GM12875 (cell line): ENCODE results near the gene RABGEF1.
"Not testable (repeated sequence)": the region's sequence is repeated elsewhere in the genome, so short reads cannot be mapped to it uniquely, and the experiment has no call there.

Experiments used
- H3K4me3 ChIP-seq: one replicate; pipeline ENCODE4 v1.5.1; 2011; ENCODE audit warnings: low read depth, low read length, control low read depth
- TF ChIP-seq, protein P1 (sequence below): IDR thresholded peaks from 2 replicates; pipeline ENCODE4 v1.5.1; 2011; ENCODE audit warnings: low read depth, mild to moderate bottlenecking, control low read depth, inconsistent platforms, low read length, moderate library complexity, borderline replicate concordance; ENCODE audit not compliant: insufficient read depth

Gene RABGEF1

DNA sequence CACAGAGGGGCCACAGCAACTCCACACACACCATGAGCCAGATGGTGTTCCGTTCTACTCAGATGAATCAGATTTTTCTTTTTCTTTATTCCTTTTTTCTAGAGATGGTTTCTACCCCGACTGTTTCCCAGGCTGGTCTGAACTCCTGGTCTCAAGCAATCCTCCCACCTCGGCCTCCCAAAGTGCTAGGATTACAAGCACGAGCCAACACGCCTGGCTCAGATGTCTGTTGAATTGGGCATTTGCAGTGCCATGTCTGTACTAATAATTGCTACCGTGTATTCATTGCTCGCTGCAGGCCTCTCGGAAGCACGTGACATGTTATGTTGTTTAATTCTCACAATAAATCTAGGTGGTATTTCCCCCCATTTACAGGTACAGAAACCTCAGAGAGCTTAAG, 67.2 kb downstream of the RABGEF1 start:
- TF ChIP-seq, protein P1, sequence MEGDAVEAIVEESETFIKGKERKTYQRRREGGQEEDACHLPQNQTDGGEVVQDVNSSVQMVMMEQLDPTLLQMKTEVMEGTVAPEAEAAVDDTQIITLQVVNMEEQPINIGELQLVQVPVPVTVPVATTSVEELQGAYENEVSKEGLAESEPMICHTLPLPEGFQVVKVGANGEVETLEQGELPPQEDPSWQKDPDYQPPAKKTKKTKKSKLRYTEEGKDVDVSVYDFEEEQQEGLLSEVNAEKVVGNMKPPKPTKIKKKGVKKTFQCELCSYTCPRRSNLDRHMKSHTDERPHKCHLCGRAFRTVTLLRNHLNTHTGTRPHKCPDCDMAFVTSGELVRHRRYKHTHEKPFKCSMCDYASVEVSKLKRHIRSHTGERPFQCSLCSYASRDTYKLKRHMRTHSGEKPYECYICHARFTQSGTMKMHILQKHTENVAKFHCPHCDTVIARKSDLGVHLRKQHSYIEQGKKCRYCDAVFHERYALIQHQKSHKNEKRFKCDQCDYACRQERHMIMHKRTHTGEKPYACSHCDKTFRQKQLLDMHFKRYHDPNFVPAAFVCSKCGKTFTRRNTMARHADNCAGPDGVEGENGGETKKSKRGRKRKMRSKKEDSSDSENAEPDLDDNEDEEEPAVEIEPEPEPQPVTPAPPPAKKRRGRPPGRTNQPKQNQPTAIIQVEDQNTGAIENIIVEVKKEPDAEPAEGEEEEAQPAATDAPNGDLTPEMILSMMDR = no peak
- H3K4me3 ChIP-seq = no peak overlapping the region

DNA sequence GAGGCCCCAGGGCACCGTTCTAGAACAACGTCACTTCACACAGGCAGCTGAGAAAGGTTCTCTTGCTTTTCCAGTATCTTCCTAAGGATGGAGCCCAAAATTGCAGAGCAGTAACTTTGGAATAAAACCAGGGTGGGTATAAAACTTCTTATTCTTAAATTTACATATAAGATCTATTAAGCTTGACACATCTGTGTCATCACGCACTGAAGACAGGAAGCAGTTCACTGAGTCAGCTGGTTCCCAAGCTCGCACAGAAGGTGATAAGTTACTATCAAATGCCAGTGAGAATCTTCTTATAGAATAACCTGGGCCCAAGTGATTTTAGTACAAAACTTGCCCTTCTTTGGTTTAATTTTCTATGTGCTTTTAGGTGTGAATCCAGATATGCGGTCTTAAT, 70.2 kb downstream of the RABGEF1 start:
- H3K4me3 ChIP-seq = no peak overlapping the region
- TF ChIP-seq, protein P1 = no peak

DNA sequence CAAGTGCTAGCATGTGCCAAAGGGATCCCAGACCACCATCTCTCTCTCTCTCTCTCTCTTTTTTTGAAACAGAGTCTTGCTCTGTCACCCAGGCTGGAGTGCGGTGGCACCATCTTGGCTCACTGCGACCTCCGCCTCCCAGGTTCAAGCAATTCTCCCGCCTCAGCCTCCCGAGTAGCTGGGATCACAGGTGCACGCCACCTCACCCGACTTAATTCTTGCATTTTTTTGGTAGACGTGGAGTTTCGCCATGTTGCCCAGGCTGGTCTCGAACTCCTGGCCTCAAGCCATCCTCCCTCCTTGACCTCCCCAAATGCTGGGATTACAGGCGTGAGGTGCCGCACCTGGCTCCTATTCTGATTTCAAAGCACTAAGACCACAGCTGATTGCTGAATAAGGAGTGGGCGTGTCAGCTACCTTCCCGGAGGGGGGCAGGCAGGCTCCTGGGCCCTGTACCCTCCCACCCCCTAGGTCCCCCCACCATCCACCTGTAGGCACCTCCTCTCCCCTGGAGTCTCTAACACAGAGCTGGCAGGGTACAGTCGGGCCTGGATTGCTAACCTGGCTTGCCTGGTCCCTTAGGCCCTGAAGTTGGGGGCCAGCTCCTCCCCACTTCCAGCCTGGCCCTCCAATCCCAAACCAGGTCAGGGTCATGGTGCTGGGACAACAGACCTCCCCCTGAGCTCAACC, 74.8 kb downstream of the RABGEF1 start:
- H3K4me3 ChIP-seq = not testable (repeated sequence)

DNA sequence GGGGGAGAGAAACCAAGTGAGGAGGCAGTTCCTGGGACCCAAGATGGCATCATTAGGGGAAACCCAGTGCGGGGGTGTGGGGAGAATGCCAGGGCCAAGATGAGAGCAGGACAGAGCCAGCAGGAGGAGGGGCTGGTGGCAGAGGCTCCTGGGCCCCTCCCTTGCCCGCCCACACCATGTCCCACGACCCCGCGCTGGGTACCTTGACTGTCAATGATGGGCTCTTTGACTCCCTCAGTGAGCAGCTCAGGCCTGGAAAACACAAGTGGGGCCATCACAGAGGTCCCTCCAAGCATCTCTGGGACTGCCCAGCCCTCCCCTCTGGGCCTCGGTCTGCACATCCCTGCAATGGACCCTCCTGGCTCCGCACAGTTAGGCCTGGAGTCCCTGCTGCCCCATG, 75.4 kb downstream of the RABGEF1 start:
- TF ChIP-seq, protein P1 = no peak

DNA sequence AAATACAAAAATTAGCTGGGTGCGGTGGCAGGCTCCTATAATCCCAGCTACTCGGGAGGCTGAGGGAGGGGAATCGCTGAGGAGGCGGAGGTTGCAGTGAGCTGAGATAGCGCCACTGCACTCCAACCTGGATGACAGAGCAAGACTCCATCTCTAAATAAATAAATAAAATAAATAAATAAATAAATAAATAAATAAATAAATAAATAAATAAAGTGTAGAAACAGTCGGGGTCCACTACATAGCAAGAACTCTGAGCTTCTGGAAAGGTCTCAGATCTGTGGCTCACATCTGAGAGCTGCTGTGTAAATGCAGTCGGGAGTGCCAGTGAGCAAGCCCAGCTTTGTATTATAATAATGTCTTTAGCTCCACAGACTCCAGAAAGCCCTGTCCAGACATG, 76.1 kb downstream of the RABGEF1 start:
- H3K4me3 ChIP-seq = not testable (repeated sequence)

More for the DNA sequence above, 75.4 kb downstream of the RABGEF1 start:
- H3K4me3 ChIP-seq = no peak overlapping the region

DNA sequence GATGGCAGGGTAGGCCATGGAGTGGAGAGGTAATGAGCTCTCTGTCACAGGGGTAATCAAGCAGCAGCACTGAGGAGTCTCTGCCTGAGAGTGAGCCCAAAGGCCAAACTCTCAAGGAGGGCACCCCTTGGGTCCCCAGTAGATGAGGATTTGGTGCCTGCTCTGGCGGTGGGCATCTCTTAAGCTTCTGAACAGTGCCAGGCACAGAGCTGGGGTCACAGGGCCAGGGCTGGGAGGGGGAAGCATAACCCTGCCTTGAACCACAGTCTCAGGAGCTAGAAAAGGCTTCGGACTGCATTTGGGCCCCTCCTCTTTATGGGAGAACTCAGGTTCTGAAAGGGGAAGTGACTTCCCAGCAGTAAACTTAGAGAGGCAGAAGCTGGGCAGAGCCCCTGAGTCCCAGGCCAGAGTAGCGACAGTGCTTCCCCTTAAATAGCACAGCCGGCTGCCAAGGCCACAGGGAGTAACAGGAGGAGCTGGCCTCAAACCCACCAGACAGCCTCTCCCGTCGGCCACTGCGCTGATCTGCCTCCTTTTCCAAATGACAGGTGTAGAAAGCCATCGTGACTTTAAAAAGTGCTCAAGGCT, 76.8 kb downstream of the RABGEF1 start:
- H3K4me3 ChIP-seq = not testable (repeated sequence)

DNA sequence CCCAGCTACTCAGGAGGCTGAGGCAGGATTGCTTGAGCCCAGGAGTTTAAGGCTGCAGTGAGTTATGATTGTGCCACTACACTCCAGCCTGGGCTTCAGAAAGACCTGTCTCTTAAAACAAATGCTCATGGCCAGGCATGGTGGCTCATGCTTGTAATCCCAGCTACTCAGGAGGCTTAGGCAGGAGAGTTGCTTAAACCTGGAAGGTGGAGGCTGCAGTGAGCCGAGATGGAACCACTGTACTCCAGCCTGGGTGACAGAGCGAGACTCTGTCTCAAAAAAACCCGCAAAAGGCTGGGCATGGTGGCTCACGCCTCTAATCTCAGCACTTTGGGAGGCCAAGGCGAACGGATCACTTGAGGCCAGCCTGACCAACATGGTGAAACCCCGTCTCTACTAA, 77.4 kb downstream of the RABGEF1 start:
- H3K4me3 ChIP-seq = not testable (repeated sequence)

DNA sequence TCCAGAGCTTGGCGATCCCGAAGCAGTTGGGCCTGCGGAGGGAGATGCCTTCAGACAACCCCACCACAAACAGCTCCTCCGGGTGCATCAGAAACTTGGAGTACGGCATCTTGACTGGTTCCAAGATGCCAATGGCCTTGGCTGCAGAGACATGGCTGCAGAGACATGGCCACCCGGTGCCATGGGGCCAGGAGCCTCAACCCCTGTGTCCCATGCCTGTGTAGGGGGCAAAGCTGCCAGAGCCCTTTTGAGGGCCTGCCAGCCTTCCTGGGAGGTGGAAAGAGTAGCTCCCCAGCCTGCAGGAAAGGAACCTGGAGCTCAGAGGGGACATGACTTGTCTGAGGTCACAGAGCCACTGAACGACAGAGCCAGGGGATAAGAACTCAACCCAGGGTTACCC, 83.5 kb downstream of the RABGEF1 start:
- TF ChIP-seq, protein P1 = no peak
- no peak overlapping the region for H3K4me3 ChIP-seq

DNA sequence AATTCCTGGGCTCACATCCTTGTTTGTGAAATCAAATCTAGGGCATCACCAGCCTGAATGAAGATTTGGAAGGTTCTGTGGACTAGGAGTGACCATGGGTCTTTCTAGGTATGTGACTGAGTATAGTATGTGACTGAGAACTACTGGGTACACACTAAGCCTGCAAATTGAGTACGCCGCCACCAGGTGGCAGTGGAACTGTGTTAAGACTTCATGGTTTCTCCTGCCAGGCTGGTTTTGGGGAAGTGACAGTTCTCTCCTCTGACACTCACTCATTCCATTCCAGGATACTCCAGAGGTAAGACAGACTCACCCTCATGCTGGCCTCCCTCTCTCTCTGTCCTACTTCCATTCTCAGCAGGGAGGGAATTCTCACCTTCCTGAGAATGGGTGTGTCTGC, 85.0 kb downstream of the RABGEF1 start:
- TF ChIP-seq, protein P1 = peak; percentile 56; the same call in 1 of the 2 replicates
- not testable (repeated sequence) for H3K4me3 ChIP-seq
